Inflammatory macrophage treated with lipopolysaccharide for 4 hours (primary cell): ENCODE results near the gene KLHDC9.
A peak's percentile ranks its signal among the peaks of the same experiment; 100 is the strongest.

Experiments used
- DNase-seq: peaks from one replicate; pipeline ENCODE4 v3.0.0-alpha.2; 2020

The KLHDC9 gene

DNA sequence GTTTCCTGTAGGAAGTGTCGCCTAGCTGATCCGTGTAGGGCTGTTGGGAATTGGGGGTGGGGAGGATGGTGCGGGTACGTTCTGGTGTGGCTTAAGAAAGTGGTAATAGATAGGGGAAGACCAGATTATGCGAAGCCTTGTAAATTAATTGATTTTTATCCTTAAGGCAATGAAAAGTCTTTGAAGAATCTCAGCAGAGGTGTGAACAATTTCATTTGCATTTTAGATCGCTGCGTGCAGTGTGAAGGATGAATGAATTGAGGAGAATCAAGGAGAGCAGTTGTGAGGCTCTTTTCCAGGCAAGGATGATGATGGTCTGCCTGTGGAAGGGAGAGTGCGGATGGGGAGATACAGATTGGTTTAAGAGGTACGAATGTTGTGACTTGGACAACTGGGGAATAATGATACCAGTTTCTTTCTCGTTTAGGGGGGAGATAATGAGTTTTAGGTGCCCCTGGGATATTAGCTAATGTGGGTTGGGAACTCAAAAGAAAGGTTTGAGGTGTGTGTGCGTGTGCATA, 35.1 kb downstream of the KLHDC9 start:
- DNase-seq = no peak

DNA sequence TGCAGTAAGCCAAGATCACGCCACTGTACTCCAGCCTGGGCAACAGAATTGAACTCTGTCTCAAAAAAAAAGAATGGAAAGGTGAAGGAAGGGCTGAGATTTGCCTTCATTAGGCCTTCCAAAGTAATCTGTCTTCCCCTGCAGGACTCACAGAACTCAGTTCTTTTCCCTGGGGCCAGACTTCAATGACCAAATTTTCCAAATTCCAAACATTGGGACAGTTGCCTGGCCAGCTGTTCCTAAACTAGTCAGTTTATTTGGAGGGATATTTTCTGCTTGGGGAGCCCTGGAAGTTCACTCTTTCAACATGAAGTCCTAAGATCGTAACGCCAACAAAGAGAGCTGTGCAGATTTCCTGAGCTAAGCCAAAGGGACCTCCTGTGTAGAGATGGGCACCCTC, 39.7 kb downstream of the KLHDC9 start:
- DNase-seq = no peak

DNA sequence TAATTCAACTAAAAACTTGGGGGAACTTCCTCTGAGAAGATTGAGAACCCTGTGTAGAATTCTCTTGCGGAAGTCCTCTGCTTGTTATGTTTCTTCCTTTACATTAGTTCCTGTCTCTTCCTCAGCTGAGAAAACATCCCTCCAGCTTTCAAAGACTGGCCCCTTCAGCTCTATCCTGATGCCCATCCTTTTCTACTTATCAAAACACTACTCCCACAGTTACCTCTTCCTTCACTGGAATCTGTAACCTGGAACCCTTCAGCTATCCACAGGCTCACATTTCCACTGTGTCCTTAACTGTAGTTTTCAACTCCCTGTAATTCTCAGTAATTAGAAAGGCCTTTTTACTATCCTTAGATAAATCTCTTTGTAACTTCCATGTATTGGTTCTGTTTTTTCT, 40.3 kb downstream of the KLHDC9 start:
- DNase-seq = no peak

DNA sequence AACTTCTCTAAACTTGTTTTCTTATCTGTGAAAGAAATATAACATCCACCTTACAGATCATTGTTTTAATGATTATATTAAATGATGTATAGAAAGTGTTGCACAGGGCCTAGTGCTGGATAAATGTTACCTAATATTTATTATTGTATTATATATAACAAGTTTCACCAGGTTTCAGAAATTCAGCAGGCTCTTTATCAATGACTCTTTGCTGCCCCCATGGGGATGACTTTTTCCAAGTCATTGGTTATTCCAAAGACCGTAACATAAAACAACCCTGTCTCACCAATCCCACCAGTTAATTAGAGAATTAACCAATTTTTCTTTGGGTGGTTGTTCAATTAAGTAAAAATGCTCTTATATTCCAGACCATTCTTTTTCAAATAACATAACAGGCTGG, 41.6 kb downstream of the KLHDC9 start:
- DNase-seq = peak; percentile 70

DNA sequence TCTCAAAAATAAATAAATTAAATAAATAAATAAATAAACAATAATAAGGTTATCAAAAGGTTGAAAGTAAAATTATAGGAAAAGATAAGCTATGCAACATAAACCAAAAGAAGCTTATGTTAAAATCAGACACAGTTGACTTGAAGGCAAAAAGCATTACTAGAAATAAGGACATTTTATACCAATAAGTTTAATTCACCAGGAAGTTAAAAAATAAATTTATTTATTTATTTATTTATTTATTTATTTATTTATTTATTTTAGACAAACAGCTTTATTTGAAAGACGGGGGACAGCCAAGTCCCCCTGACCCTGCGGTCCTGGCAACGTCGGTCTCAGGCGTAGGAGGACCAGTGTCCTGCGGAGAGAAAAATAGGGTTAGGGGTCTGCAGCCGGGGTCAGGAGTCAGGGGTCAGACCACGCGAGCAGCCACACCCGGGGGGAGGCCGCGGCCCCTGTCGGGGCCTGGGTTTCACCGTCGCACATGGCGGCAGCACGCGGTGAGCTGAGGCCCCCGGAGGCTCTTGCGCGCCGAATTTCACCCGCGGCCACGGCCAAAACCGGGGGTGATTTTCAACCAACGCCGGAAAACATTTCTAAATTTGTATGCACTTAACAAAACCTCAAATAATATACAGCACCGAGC, 42.7 kb downstream of the KLHDC9 start:
- DNase-seq = no peak

DNA sequence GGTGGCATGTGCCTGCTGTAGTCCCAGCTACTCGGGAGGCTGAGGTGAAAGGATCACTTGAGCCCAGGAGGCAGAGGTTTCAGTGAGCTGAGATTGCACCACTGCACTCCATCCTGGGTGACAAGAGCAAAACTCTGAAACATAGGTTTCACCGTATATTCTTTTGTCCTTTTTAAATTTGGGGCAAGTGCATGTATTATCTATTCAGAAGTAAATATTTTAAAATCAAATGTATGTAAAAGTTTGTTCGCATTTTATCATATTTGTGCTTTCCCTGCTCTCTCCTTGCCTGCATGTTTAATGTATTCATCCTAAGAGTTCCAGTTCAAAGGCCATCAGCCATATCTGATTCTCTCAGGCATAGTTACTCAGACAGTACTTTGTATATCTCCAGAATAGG, 47.7 kb downstream of the KLHDC9 start:
- DNase-seq = no peak
